Activated T-cell treated with anti-CD3 and anti-CD28 coated beads, Interleukin-2, amount 50 U/mL, for 4 hours (primary cell): ENCODE data around the gene COMT. TPM values are rescaled to one million over a fixed set of nuclear protein-coding genes. Genes with fewer than 3 reads are reported as not detected.

Experiments used
- ATAC-seq, 2 donors: fragments of 200-7000 bp; cut with Tn5 transposase; one replicate each; pipeline ENCODE4 v1.10.0; 2021
- DNase-seq: peaks from one replicate; pipeline ENCODE4 v3.0.0-alpha.2; 2020
- H3K27me3 Mint-ChIP-seq: one replicate; pipeline ENCODE4 v1.8.0; 2021; ENCODE audit warnings: low read depth, mixed read lengths
- H3K36me3 Mint-ChIP-seq: one replicate; pipeline ENCODE4 v1.8.0; 2022; ENCODE audit warnings: mixed read lengths; ENCODE audit not compliant: insufficient read depth
- H3K4me1 Mint-ChIP-seq: one replicate; pipeline ENCODE4 v1.8.0; 2021; ENCODE audit warnings: low read depth, mixed read lengths
- H3K4me3 Mint-ChIP-seq: one replicate; pipeline ENCODE4 v1.8.0; 2021; ENCODE audit warnings: mild to moderate bottlenecking, moderate library complexity, mixed read lengths
- H3K9me3 Mint-ChIP-seq: one replicate; pipeline ENCODE4 v1.8.0; 2021; ENCODE audit warnings: mixed read lengths
- total RNA-seq, 3 donors: library from RNA; stranded (reverse); gene quantifications; one replicate each; pipeline ENCODE4 v1.2.1, GENCODE V29; 2021

The COMT gene
- total RNA-seq, 3 donors from 2014 or later: 95.0 to 118 (median 95.5) TPM

- Mint-ChIP-seq H3K4me1 (no peaks in the 10 kb centered on the region), H3K36me3 (no peaks in the 10 kb centered on the region), H3K9me3 (no peaks in the 10 kb centered on the region), H3K27me3 (no peaks in the 10 kb centered on the region), H3K4me3 (no peak overlapping the region)
- ATAC-seq (no peak), DNase-seq (no peak)
Measured at GRCh38 chr22:19990609-19991394, 49.2 kb downstream of the COMT start.

- Mint-ChIP-seq H3K4me3 (no peak overlapping the region), H3K4me1 (no peaks in the 10 kb centered on the region), H3K27me3 (no peaks in the 10 kb centered on the region), H3K9me3 (no peaks in the 10 kb centered on the region), H3K36me3 (no peaks in the 10 kb centered on the region)
- no peak for ATAC-seq
- no peak for DNase-seq
Measured at GRCh38 chr22:19991395-19991644, 49.7 kb downstream of the COMT start.

DNA sequence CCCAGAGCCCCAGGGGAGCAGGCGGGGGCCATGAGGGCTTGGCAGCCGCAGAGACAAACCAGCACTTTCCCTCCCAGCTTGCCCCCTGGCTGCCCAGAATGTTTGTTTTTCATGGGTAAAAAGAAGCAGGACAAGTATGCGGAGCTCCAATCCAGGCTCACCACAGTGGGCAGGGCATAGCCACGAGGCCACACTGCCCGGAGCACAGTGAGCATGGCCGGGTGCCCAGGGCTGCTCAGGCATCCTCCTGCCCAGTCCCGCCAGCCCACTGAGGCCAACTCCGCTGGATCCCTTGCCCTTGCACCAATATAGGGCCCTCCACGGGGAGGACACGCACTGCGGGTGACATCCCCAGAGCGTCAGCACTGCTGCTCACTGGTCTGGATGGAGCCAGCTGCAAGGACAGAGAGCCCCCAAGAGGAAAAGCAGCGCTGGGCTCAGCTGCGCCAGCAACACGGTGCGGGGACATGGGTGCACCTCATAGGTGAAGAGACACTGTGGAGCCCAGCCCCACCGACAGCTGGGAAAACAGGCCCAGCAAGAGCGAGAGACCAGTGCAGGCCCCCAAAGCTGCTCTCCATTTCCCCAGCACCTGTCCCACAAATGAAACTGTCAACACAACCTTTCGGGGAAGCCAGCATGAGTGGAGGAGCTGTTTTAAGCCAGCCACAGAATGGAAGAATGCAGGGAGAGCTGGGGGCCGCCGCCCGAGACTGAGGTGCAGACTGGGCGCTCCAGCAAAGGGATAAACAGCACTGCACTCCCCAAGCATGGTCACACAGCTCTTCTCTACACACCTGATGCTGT is 50.3 kb downstream of the COMT start:
- Mint-ChIP-seq H3K4me3 (no peak overlapping the region), H3K36me3 (no peaks in the 10 kb centered on the region), H3K27me3 (no peaks in the 10 kb centered on the region), H3K4me1 (no peaks in the 10 kb centered on the region), H3K9me3 (no peaks in the 10 kb centered on the region)
- DNase-seq: no peak
- ATAC-seq: no peak

GRCh38 chr22:19992481-19992911 is 50.9 kb downstream of the COMT start:
- ATAC-seq (no peak), DNase-seq (no peak)
- H3K27me3 Mint-ChIP-seq: no peaks in the 10 kb centered on the region
- no peaks in the 10 kb centered on the region for H3K36me3 Mint-ChIP-seq
- H3K4me1 Mint-ChIP-seq: no peaks in the 10 kb centered on the region
- no peak overlapping the region for H3K4me3 Mint-ChIP-seq
- H3K9me3 Mint-ChIP-seq: no peaks in the 10 kb centered on the region

GRCh38 chr22:19992921-19993355 is 51.4 kb downstream of the COMT start:
- DNase-seq: no peak
- ATAC-seq: no peak
- no peaks in the 10 kb centered on the region for H3K4me1 Mint-ChIP-seq
- H3K9me3 Mint-ChIP-seq: no peaks in the 10 kb centered on the region
- no peaks in the 10 kb centered on the region for H3K36me3 Mint-ChIP-seq
- no peak overlapping the region for H3K4me3 Mint-ChIP-seq
- H3K27me3 Mint-ChIP-seq: no peaks in the 10 kb centered on the region

- Mint-ChIP-seq H3K36me3 (no peaks in the 10 kb centered on the region), H3K27me3 (no peaks in the 10 kb centered on the region), H3K4me3 (no peak overlapping the region), H3K4me1 (no peaks in the 10 kb centered on the region), H3K9me3 (no peaks in the 10 kb centered on the region)
- DNase-seq: no peak
- ATAC-seq: no peak
Measured at GRCh38 chr22:19993926-19994325, 52.4 kb downstream of the COMT start.

DNA sequence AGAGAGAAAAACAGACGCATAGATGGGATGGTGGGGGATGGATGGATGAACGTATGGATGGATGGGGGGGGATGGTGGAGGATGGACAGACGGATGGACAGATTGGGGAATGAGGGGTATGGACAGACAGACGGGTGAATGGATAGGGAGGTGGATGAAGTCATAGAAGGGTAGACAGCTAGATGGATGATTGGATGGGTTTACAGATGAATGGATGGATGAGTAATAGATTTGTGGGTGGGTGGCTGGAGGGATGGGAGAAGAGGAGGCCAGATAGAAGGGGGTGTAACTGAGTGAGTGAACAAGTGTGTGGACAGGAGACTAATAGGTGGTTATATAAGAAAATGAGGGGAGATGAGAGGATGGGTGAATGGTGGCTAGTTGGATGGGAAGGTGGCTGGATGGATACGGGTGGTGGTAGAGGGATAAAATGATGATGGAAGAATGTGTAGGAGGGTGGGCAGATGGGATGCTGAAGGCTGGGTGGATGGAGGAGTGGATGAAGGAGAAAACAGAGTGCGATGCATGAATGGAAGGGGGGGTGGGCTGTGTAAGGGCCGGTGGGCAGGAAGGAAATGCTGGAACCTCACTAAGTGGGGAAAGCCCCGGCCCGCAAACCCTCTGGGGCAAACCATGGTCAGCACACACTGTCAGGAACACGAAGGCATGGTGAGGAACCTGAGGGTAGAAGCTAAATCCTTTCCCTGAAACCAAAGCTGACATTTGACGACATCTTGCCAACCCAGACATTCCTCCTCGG is 53.5 kb downstream of the COMT start:
- H3K36me3 Mint-ChIP-seq: no peaks in the 10 kb centered on the region
- H3K4me1 Mint-ChIP-seq: no peaks in the 10 kb centered on the region
- H3K27me3 Mint-ChIP-seq: peaks cover 2% of the 10 kb centered on the region
- ATAC-seq (no peak), DNase-seq (no peak)
- no peak overlapping the region for H3K4me3 Mint-ChIP-seq
- no peaks in the 10 kb centered on the region for H3K9me3 Mint-ChIP-seq

GRCh38 chr22:19995611-19996339 is 54.2 kb downstream of the COMT start:
- Mint-ChIP-seq H3K27me3 (peaks cover 2% of the 10 kb centered on the region), H3K4me3 (no peak overlapping the region), H3K4me1 (no peaks in the 10 kb centered on the region), H3K9me3 (no peaks in the 10 kb centered on the region), H3K36me3 (no peaks in the 10 kb centered on the region)
- DNase-seq (no peak), ATAC-seq (no peak)

DNA sequence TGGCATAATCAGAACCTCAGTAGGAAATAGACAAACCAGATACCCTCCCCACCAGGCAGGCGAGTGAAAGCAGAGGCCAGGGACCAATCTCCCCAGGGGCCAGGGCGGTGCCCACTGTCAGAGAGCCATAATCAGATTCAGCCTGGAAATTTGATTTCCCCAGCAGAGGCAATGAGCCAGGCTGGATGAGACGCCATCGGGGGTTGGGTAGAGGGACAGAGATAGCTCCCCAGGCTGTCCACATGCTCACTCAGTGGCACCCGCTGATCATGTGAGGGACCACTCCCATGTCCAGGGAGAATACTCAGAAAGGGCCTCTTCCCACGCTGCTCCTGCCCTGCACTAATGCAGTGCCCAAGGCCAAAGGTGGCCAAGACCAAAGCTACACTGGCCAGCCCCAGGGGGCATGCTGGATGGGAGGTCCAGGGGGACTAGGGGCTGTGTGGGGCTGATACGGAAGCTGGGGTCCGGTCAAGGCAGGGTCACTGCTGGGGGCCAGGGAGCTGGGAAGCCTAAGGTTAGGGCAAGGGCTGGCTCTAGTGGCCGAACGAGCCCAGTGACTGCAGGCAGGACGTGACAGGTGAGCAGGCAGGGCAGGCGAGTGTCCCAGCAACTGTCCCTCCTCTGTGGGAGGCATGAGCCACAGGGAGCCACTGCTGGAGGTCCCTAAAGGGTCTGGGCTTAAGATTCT is 55.3 kb downstream of the COMT start:
- ATAC-seq (no peak), DNase-seq (no peak)
- Mint-ChIP-seq H3K4me3 (no peak overlapping the region), H3K9me3 (no peaks in the 10 kb centered on the region), H3K4me1 (no peaks in the 10 kb centered on the region), H3K36me3 (no peaks in the 10 kb centered on the region), H3K27me3 (peaks cover 2% of the 10 kb centered on the region)

DNA sequence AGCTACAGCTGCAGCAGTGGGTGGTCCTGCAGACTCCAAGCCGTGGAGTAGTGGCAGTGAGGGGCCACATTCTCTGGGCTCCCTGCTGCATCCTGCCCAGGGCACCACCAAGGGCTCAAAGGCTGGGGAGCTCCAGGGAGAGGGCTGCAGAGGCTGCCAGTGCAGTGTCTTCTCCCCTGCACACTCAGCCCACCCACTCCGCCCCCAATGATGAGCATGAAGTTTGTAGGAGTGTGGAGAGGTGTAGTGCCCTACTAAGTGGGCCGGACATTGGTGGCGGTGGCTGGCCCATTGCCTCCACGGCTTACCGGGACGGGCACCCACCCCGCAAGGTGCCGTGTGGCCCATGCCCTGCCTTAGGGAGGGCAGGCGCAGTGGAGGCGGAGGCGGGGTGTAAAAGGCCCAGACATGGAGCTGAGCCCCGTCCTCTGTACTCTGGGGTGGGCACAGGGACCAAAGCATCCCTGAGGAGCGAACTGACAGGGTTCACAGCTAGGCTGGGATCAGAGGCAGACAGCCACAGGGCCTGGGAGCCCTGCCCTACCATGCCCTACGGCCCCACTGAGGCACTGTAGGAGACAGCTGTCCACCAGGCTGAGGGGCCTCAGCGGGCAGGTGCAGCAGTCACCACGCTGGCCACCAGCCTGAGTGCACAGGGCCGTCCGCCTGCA is 56.1 kb downstream of the COMT start:
- H3K27me3 Mint-ChIP-seq: peaks cover 2% of the 10 kb centered on the region
- no peak for DNase-seq
- no peaks in the 10 kb centered on the region for H3K4me1 Mint-ChIP-seq
- no peaks in the 10 kb centered on the region for H3K36me3 Mint-ChIP-seq
- no peaks in the 10 kb centered on the region for H3K9me3 Mint-ChIP-seq
- ATAC-seq: no peak
- H3K4me3 Mint-ChIP-seq: no peak overlapping the region

GRCh38 chr22:19998232-19998951 is 56.8 kb downstream of the COMT start:
- Mint-ChIP-seq H3K4me1 (no peaks in the 10 kb centered on the region), H3K36me3 (peaks cover under 1% of the 10 kb centered on the region), H3K27me3 (peaks cover 2% of the 10 kb centered on the region), H3K9me3 (peaks cover 6% of the 10 kb centered on the region), H3K4me3 (no peak overlapping the region)
- ATAC-seq (no peak), DNase-seq (no peak)

DNA sequence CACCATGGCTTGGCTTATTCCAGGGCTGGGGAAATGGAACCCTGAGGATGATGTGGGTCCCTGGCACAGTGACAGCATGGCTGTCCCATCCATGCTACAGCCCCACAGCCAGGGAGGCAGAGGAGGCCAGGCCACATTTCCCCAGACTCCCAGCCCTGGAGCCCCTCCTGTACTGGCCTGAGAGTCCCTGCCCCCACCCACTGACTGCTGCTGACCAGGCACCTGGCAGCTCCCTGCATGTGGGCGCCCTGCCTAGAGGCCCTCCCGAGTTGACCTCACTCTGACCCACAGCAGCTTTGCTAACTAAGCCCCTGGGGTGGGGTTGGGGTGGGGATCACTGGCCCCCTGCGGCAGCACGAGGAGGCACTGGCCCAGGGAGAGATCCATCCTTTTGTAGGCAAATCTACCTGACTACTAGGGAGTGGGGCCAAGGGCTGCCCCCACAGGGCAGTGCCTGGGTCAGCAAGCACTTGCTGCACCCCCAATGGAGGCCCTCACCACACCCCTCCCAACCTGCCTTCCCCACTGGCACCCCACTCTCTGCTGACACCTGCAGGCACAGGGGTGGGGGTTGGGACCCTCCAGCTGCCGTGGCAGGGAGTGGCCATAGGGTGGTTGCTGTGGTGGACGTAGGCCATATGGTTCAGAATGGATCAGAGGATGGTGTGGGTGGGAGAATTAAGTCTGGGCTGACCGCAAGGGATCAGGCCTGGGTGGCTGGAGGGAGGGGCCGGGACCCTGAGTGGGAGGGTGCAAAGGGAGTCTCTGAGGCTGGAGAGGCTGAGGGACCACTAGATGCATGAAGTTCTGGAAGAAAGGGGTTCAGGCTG is 57.6 kb downstream of the COMT start:
- H3K36me3 Mint-ChIP-seq: peaks cover 2% of the 10 kb centered on the region
- H3K27me3 Mint-ChIP-seq: peaks cover 2% of the 10 kb centered on the region
- H3K4me3 Mint-ChIP-seq: no peak overlapping the region
- DNase-seq (no peak), ATAC-seq (no peak)
- peaks cover 13% of the 10 kb centered on the region for H3K9me3 Mint-ChIP-seq
- no peaks in the 10 kb centered on the region for H3K4me1 Mint-ChIP-seq
